K562 (cell line): ENCODE measurements around the gene SMAP2. TPM values are rescaled to one million over a fixed set of nuclear protein-coding genes. Genes with fewer than 3 reads are reported as not detected.

Experiments used
- ATF3 ChIP-seq, 2 experiments: fragments of 450-650 bp in 1 of 2; sonication (generic) in 1 of 2; formaldehyde crosslinking in 1 of 2; IDR thresholded peaks in 1 of 2; conservative IDR thresholded peaks in 1 of 2; 2 replicates each; pipeline versions ENCODE4 v1.6.1 to v1.8.1; 2016 to 2023; ENCODE audit warnings: mild to moderate bottlenecking in 2 of 2, moderate library complexity in 2 of 2, inconsistent platforms in 1 of 2, missing genetic modification reagents in 1 of 2
- BCL6 ChIP-seq: fragments of 250-450 bp; sonication (Bioruptor Pico); IDR thresholded peaks from 2 replicates; pipeline ENCODE4 v1.4.0; 2020
- BRF2 ChIP-seq: IDR thresholded peaks from 3 replicates; pipeline ENCODE4 v1.6.1; 2011; ENCODE audit warnings: borderline replicate concordance, mild to moderate bottlenecking; ENCODE audit not compliant: insufficient read length, insufficient read depth
- CREB1 ChIP-seq, 2 experiments: sonication (generic) in 1 of 2; formaldehyde crosslinking in 1 of 2; IDR thresholded peaks; 2 replicates each; pipeline versions ENCODE4 v1.6.1 to v1.8.0; 2012 to 2022; ENCODE audit warnings: inconsistent platforms in 1 of 2, mild to moderate bottlenecking in 1 of 2, missing genetic modification reagents in 1 of 2, moderate library complexity in 1 of 2
- ESRRB ChIP-seq: fragments of 250-450 bp; sonication (Bioruptor Pico); IDR thresholded peaks from 2 replicates; pipeline ENCODE4 v1.5.0; 2020; ENCODE audit warnings: mild to moderate bottlenecking, moderate library complexity, borderline replicate concordance
- HEY1 ChIP-seq: fragments of 250-450 bp; sonication (Bioruptor Pico); IDR thresholded peaks from 2 replicates; pipeline ENCODE4 v1.5.0; 2020; ENCODE audit warnings: mild to moderate bottlenecking, moderate library complexity, borderline replicate concordance
- HNRNPLL ChIP-seq: fragments of 200-400 bp; formaldehyde crosslinking; IDR thresholded peaks from 2 replicates; pipeline ENCODE4 v1.6.1; 2017; ENCODE audit warnings: low read length, low read depth, mild to moderate bottlenecking; ENCODE audit not compliant: poor library complexity, severe bottlenecking
- IFI16 ChIP-seq: fragments of 250-450 bp; sonication (Bioruptor Pico); IDR thresholded peaks from 2 replicates; pipeline ENCODE4 v2.1.2; 2022; ENCODE audit warnings: mild to moderate bottlenecking, inconsistent platforms
- LEF1 ChIP-seq: fragments of 450-650 bp; IDR thresholded peaks from 2 replicates; pipeline ENCODE4 v1.6.1; 2016; ENCODE audit warnings: mild to moderate bottlenecking
- NEUROD1 ChIP-seq: fragments of 150-350 bp; IDR thresholded peaks from 2 replicates; pipeline ENCODE4 v1.6.1; 2014; ENCODE audit warnings: borderline replicate concordance, low read length, low read depth; ENCODE audit not compliant: partially characterized antibody
- NR0B1 ChIP-seq: fragments of 450-650 bp; IDR thresholded peaks from one replicate; pipeline ENCODE4 v1.6.1; 2018; ENCODE audit warnings: mild to moderate bottlenecking, moderate library complexity; ENCODE audit not compliant: partially characterized antibody
- NR2C1 ChIP-seq, 2 experiments: fragments of 450-650 bp; IDR thresholded peaks; 2 replicates each; pipeline ENCODE4 v1.6.1; 2017; ENCODE audit warnings: mild to moderate bottlenecking in 2 of 2, antibody characterized with exemption in 1 of 2, inconsistent platforms in 1 of 2, missing compliant biosample characterization in 1 of 2, missing genetic modification characterization in 1 of 2
- POLR3G ChIP-seq: IDR thresholded peaks from 2 replicates; pipeline ENCODE4 v1.6.1; 2011; ENCODE audit not compliant: insufficient read length, insufficient replicate concordance; ENCODE audit errors: extremely low read depth
- SMARCE1 ChIP-seq: fragments of 450-650 bp; IDR thresholded peaks from 2 replicates; pipeline ENCODE4 v1.7.1; 2016; ENCODE audit warnings: mild to moderate bottlenecking
- TEAD1 ChIP-seq, 2 experiments: fragments of 450-650 bp in 1 of 2; sonication (generic) in 1 of 2; formaldehyde crosslinking; IDR thresholded peaks; 2 replicates each; pipeline versions ENCODE4 v1.4.0 to v1.8.0; 2020 to 2022; ENCODE audit warnings: mild to moderate bottlenecking in 2 of 2, missing genetic modification reagents in 1 of 2
- TFAP4 ChIP-seq: sonication (generic); formaldehyde crosslinking; IDR thresholded peaks from 2 replicates; pipeline ENCODE4 v1.8.0; 2022; ENCODE audit warnings: missing genetic modification reagents, mild to moderate bottlenecking, moderate library complexity, borderline replicate concordance
- THAP7 ChIP-seq: fragments of 250-450 bp; sonication (Bioruptor Pico); IDR thresholded peaks from 2 replicates; pipeline ENCODE4 v1.5.0; 2021
- ZFP36 ChIP-seq: fragments of 150-350 bp; IDR thresholded peaks from 2 replicates; pipeline ENCODE4 v1.6.1; 2018; ENCODE audit warnings: low read length, low read depth; ENCODE audit not compliant: partially characterized antibody
- ZNF24 ChIP-seq: fragments of 450-650 bp; IDR thresholded peaks from 2 replicates; pipeline ENCODE4 v1.6.1; 2016
- polyA plus RNA-seq, 8 experiments: library from polyadenylated mRNA; depleted of rRNA in 4 of 8; stranded (reverse) in 5 of 8; unstranded in 3 of 8; fragments of >200 nt; fragmentation: Nextera tagmentation in 2 of 8; fragmentation: Illumina TruSeq in 1 of 8; extraction: Ambion mirVana in 2 of 8; extraction: Trizol in 1 of 8; gene quantifications; 2 replicates each; pipeline versions ENCODE4 v1.2.1 to v1.2.3, GENCODE V29; 2011 to 2014; ENCODE audit warnings: inconsistent platforms in 1 of 8, missing spikeins in 1 of 8
- total RNA-seq, 7 experiments: library from RNA; depleted of rRNA in 6 of 7; stranded (reverse); fragments of >200 nt in 6 of 7; fragmentation: Illumina TruSeq in 2 of 7; extraction: Trizol in 2 of 7; gene quantifications; 2 replicates each; pipeline versions ENCODE4 v1.2.1 to v1.2.3, GENCODE V29; 2011 to 2021; ENCODE audit warnings: low replicate concordance in 1 of 7

Gene SMAP2
- total and polyA plus RNA-seq, 9 of the 15 experiments (the other 6 are each of a cell fraction or from before 2014, with no cell fraction given) = 38.7 to 212 (median 94.1) TPM

GRCh38 chr1:40383488-40384412 is 10.2 kb downstream of the SMAP2 start (continued):
- 0 out of 2 replicates have a peak, but pooled peaks have one; percentile 6 for TF ChIP-seq HEY1
- no peak for TF ChIP-seq NR0B1
- peak; percentile 53; the same call in 1 of the 2 replicates for TF ChIP-seq ATF3 (IDR thresholded peaks at IDR 0.05)
- no peak for TF ChIP-seq ATF3 (CRISPR knock-in tag; conservative IDR thresholded peaks at IDR 0.05)
- TF ChIP-seq BCL6 (CRISPR knock-in tag) = no peak
- TF ChIP-seq NR2C1 (IDR thresholded peaks at IDR 0.05) = no peak
- no peak for TF ChIP-seq NR2C1 (tag; IDR thresholded peaks at IDR 0.05)
- no peak for TF ChIP-seq CREB1 (IDR thresholded peaks at IDR 0.05)
- TF ChIP-seq CREB1 (CRISPR knock-in tag; IDR thresholded peaks at IDR 0.05) = no peak
- no peak for TF ChIP-seq IFI16 (CRISPR knock-in tag)
- TF ChIP-seq ZFP36 = no peak
- no peak for TF ChIP-seq POLR3G
- TF ChIP-seq HNRNPLL = no peak
- 0 out of 4 replicates have a peak, but pooled peaks of 1 of the 2 experiments have one; percentile 41 for TF ChIP-seq TEAD1 (CRISPR knock-in tag; IDR thresholded peaks at IDR 0.05)
- TF ChIP-seq TFAP4 (CRISPR knock-in tag) = peak; percentile 0; the same call in 1 of the 2 replicates
- TF ChIP-seq ZNF24 = 0 out of 2 replicates have a peak, but pooled peaks have one; percentile 10
- TF ChIP-seq LEF1 = no peak
- TF ChIP-seq THAP7 (CRISPR knock-in tag) = no peak
- TF ChIP-seq NEUROD1 = no peak
- no peak for TF ChIP-seq BRF2
- peak; percentile 65 for TF ChIP-seq SMARCE1
- TF ChIP-seq ESRRB = no peak
